ENCODE measurements around the gene TCN2. TPM values are rescaled to one million over a fixed set of nuclear protein-coding genes. Genes with fewer than 3 reads are reported as not detected.
A peak's percentile ranks its signal among the peaks of the same experiment; 100 is the strongest.
"Not testable (repeated sequence)": the region's sequence is repeated elsewhere in the genome, so short reads cannot be mapped to it uniquely, and the experiment has no call there.

Gene TCN2
- total RNA-seq, 4 donors from 2014 or later, result 28.7 to 44.2 (median 40.2) TPM

GRCh38 chr22:30626413-30626812 lies 19.4 kb downstream of the TCN2 start:
- H3K27ac ChIP-seq (replicated peaks in 1 of 4), result no peak overlapping the region
- H3K4me1 ChIP-seq, result peaks cover 0 to 5% (median 0%) of the 10 kb centered on the region in 4 donors
- intact Hi-C loops (cut with DNase I), result no loop called here
- TF ChIP-seq EP300 (IDR thresholded peaks at IDR 0.05) (no peak), POLR2A (IDR thresholded peaks at IDR 0.05; ENCODE audit: low read depth) (no peak), CTCF (IDR thresholded peaks at IDR 0.05) (no peak), POLR2AphosphoS5 (IDR thresholded peaks at IDR 0.05) (no peak)
- H3K4me3 ChIP-seq, result no peak overlapping the region
- 90% methylated on average over 5 of the region's 5 CpGs for WGBS
- no peak for DNase-seq (ENCODE audit: extremely low spot score)
- no peaks in the 10 kb centered on the region for H3K9me3 ChIP-seq
- no peaks in the 10 kb centered on the region for H3K27me3 ChIP-seq
- H3K36me3 ChIP-seq, result peaks cover 0 to 47% (median 22%) of the 10 kb centered on the region in 4 donors

- no peaks in the 10 kb centered on the region for H3K9me3 ChIP-seq
- WGBS, result 93% methylated on average over 5 of the region's 5 CpGs
- intact Hi-C loops (cut with DNase I), result no loop called here
Measured at GRCh38 chr22:30627471-30627870, 20.5 kb downstream of the TCN2 start.

GRCh38 chr22:30628491-30628890 lies 21.5 kb downstream of the TCN2 start:
- no peak for DNase-seq (ENCODE audit: extremely low spot score)
- H3K4me3 ChIP-seq, result no peak overlapping the region
- H3K27ac ChIP-seq (replicated peaks in 1 of 4), result no peak overlapping the region
- no peaks in the 10 kb centered on the region for H3K27me3 ChIP-seq
- no peaks in the 10 kb centered on the region for H3K9me3 ChIP-seq
- H3K36me3 ChIP-seq, result peaks cover 0 to 28% (median 9%) of the 10 kb centered on the region in 4 donors
- peaks cover 0 to 5% (median 0%) of the 10 kb centered on the region in 4 donors for H3K4me1 ChIP-seq
- intact Hi-C loops (cut with DNase I), result no loop called here
- no peak for TF ChIP-seq EP300 (IDR thresholded peaks at IDR 0.05)
- TF ChIP-seq CTCF (IDR thresholded peaks at IDR 0.05), result no peak
- TF ChIP-seq POLR2A (IDR thresholded peaks at IDR 0.05; ENCODE audit: low read depth), result no peak
- no peak for TF ChIP-seq POLR2AphosphoS5 (IDR thresholded peaks at IDR 0.05)
- 85% methylated on average over 3 of the region's 4 CpGs for WGBS

More at GRCh38 chr22:30627471-30627870, 20.5 kb downstream of the TCN2 start:
- TF ChIP-seq EP300 (IDR thresholded peaks at IDR 0.05), result no peak
- no peak for TF ChIP-seq POLR2AphosphoS5 (IDR thresholded peaks at IDR 0.05)
- no peak for TF ChIP-seq POLR2A (IDR thresholded peaks at IDR 0.05; ENCODE audit: low read depth)
- TF ChIP-seq CTCF (IDR thresholded peaks at IDR 0.05), result no peak
- H3K4me1 ChIP-seq, result peaks cover 0 to 5% (median 0%) of the 10 kb centered on the region in 4 donors
- no peak overlapping the region for H3K4me3 ChIP-seq
- no peaks in the 10 kb centered on the region for H3K27me3 ChIP-seq
- no peak for DNase-seq (ENCODE audit: extremely low spot score)
- no peak overlapping the region for H3K27ac ChIP-seq (replicated peaks in 1 of 4)
- peaks cover 0 to 37% (median 15%) of the 10 kb centered on the region in 4 donors for H3K36me3 ChIP-seq

GRCh38 chr22:30631469-30631868 lies 24.5 kb downstream of the TCN2 start:
- H3K36me3 ChIP-seq; H3K27me3 ChIP-seq; H3K27ac ChIP-seq (replicated peaks in 1 of 4); intact Hi-C loops (cut with DNase I); H3K9me3 ChIP-seq; H3K4me3 ChIP-seq; DNase-seq (ENCODE audit: extremely low spot score): not testable (repeated sequence)
- 87% methylated on average over 11 of the region's 31 CpGs for WGBS
- H3K4me1 ChIP-seq, result peaks cover 12 to 26% (median 22%) of the 10 kb centered on the region in 4 donors

GRCh38 chr22:30634471-30635233 lies 27.7 kb downstream of the TCN2 start:
- intact Hi-C loops (cut with DNase I), result loop anchor here (1.0 to 2.0 kb wide), 3 partner anchors 32 to 286 kb away; partner anchors contain the start of gene DUSP18
- Histone ChIP-seq H3K9me3 (no peaks in the 10 kb centered on the region), H3K4me3 (peak overlapping the region; percentile 75 to 83 (median 78)), H3K36me3 (no peaks in the 10 kb centered on the region), H3K27ac (replicated peaks in 1 of 4) (peak overlapping the region; percentile 91 to 95 (median 93)), H3K4me1 (peaks cover 28 to 48% (median 47%) of the 10 kb centered on the region in 4 donors), H3K27me3 (no peaks in the 10 kb centered on the region)
- 18% methylated on average over 12 of the region's 29 CpGs for WGBS
- peak; percentile 96 to 98 (median 96) for TF ChIP-seq CTCF (IDR thresholded peaks at IDR 0.05)
- TF ChIP-seq EP300 (IDR thresholded peaks at IDR 0.05), result no peak
- TF ChIP-seq POLR2AphosphoS5 (IDR thresholded peaks at IDR 0.05), result peak; percentile 33 to 72
- no peak for TF ChIP-seq POLR2A (IDR thresholded peaks at IDR 0.05; ENCODE audit: low read depth)
- peak; percentile 97 for DNase-seq (ENCODE audit: extremely low spot score)

Measured in esophagus muscularis mucosa (tissue), 4 donors.